ENCODE measurements around the gene WTIP. TPM values are rescaled to one million over a fixed set of nuclear protein-coding genes. Genes with fewer than 3 reads are reported as not detected.
A peak's percentile ranks its signal among the peaks of the same experiment; 100 is the strongest.
"Not testable (repeated sequence)": the region's sequence is repeated elsewhere in the genome, so short reads cannot be mapped to it uniquely, and the experiment has no call there.

The WTIP gene
- total RNA-seq, 5 donors from 2014 or later (not counting 1 experiment from before 2014, with no cell fraction given): 0.21 to 1.2 (median 0.50) TPM

GRCh38 chr19:34464785-34465184 lies 16.8 kb upstream of the WTIP start:
- ATAC-seq (replicated peaks in 1 of 4); H3K4me3 Mint-ChIP-seq; H3K4me1 ChIP-seq (ENCODE audit: control insufficient read depth in 1 of 2, extremely low read depth in 1 of 2, insufficient read depth in 2 of 2, low read length in 2 of 2); DNase-seq; H3K9me3 ChIP-seq; H3K27me3 Mint-ChIP-seq; H3K27ac Mint-ChIP-seq; H3K27me3 ChIP-seq (replicated peaks in 1 of 2; ENCODE audit: control insufficient read depth in 2 of 2, extremely low read depth in 1 of 2, insufficient read depth in 2 of 2, low read length in 1 of 2); CTCF ChIA-PET; POLR2A ChIA-PET; H3K4me3 ChIP-seq (ENCODE audit: control insufficient read depth in 1 of 2, extremely low read depth in 1 of 2, low read length in 1 of 2); H3K9me3 Mint-ChIP-seq; H3K27ac ChIP-seq (ENCODE audit: low read length): not testable (repeated sequence)
- peaks cover 2 to 12% (median 2%) of the 10 kb centered on the region in 3 donors for H3K4me1 Mint-ChIP-seq
- peaks cover 66% of the 10 kb centered on the region for H3K36me3 Mint-ChIP-seq
- 92% methylated on average over 2 of the region's 4 CpGs for WGBS (ENCODE audit: insufficient coverage)
- peaks cover 7 to 93% of the 10 kb centered on the region in 2 donors for H3K36me3 ChIP-seq (ENCODE audit: control insufficient read depth in 2 of 2, extremely low read depth in 1 of 2, insufficient read depth in 1 of 2, low read length in 1 of 2)

GRCh38 chr19:34468409-34468808 lies 13.1 kb upstream of the WTIP start:
- ChIA-PET POLR2A (no interaction called here), CTCF (no interaction called here)
- no peak overlapping the region for H3K27ac Mint-ChIP-seq
- 67% methylated on average over 1 of the region's 1 CpG for WGBS (ENCODE audit: insufficient coverage)
- H3K4me3 ChIP-seq (ENCODE audit: control insufficient read depth in 1 of 2, extremely low read depth in 1 of 2, low read length in 1 of 2): no peak overlapping the region
- DNase-seq (no peak), ATAC-seq (replicated peaks in 1 of 4) (no peak)
- peaks cover 53% of the 10 kb centered on the region for H3K36me3 Mint-ChIP-seq
- no peak overlapping the region for H3K27ac ChIP-seq (ENCODE audit: low read length)
- no peak overlapping the region for H3K4me3 Mint-ChIP-seq
- peaks cover 3 to 89% of the 10 kb centered on the region in 2 donors for H3K36me3 ChIP-seq (ENCODE audit: control insufficient read depth in 2 of 2, extremely low read depth in 1 of 2, insufficient read depth in 1 of 2, low read length in 1 of 2)
- H3K9me3 Mint-ChIP-seq: no peaks in the 10 kb centered on the region
- no peaks in the 10 kb centered on the region for H3K9me3 ChIP-seq
- H3K4me1 Mint-ChIP-seq: peaks cover 0 to 5% (median 0%) of the 10 kb centered on the region in 3 donors
- no peaks in the 10 kb centered on the region for H3K4me1 ChIP-seq (ENCODE audit: control insufficient read depth in 1 of 2, extremely low read depth in 1 of 2, insufficient read depth in 2 of 2, low read length in 2 of 2)
- no peaks in the 10 kb centered on the region for H3K27me3 ChIP-seq (replicated peaks in 1 of 2; ENCODE audit: control insufficient read depth in 2 of 2, extremely low read depth in 1 of 2, insufficient read depth in 2 of 2, low read length in 1 of 2)
- no peaks in the 10 kb centered on the region for H3K27me3 Mint-ChIP-seq

- H3K27ac Mint-ChIP-seq; H3K4me1 ChIP-seq (ENCODE audit: control insufficient read depth in 1 of 2, extremely low read depth in 1 of 2, insufficient read depth in 2 of 2, low read length in 2 of 2); DNase-seq; H3K4me3 Mint-ChIP-seq; H3K4me1 Mint-ChIP-seq; H3K27ac ChIP-seq (ENCODE audit: low read length); H3K4me3 ChIP-seq (ENCODE audit: control insufficient read depth in 1 of 2, extremely low read depth in 1 of 2, low read length in 1 of 2); H3K27me3 Mint-ChIP-seq; ATAC-seq (replicated peaks in 1 of 4); CTCF ChIA-PET; H3K9me3 Mint-ChIP-seq; H3K27me3 ChIP-seq (replicated peaks in 1 of 2; ENCODE audit: control insufficient read depth in 2 of 2, extremely low read depth in 1 of 2, insufficient read depth in 2 of 2, low read length in 1 of 2); H3K9me3 ChIP-seq: not testable (repeated sequence)
- POLR2A ChIA-PET: interaction anchor here in 1 of 2 donors (0.6 kb wide), 1 partner anchor 212 kb away, joined by 11 read pairs; no protein-coding TSS in a partner anchor
- peaks cover 3 to 84% of the 10 kb centered on the region in 2 donors for H3K36me3 ChIP-seq (ENCODE audit: control insufficient read depth in 2 of 2, extremely low read depth in 1 of 2, insufficient read depth in 1 of 2, low read length in 1 of 2)
- WGBS (ENCODE audit: insufficient coverage): no CpG with 5 or more reads among the region's 5 CpGs
- peaks cover 51% of the 10 kb centered on the region for H3K36me3 Mint-ChIP-seq
These were observed 12.5 kb upstream of the WTIP start for GRCh38 chr19:34469026-34469425.

GRCh38 chr19:34471906-34472700 lies 9.5 kb upstream of the WTIP start:
- Mint-ChIP-seq H3K27me3 (peaks cover 0 to 2% of the 10 kb centered on the region in 2 donors), H3K36me3 (peaks cover 38% of the 10 kb centered on the region), H3K4me3 (no peak overlapping the region), H3K9me3 (no peaks in the 10 kb centered on the region), H3K27ac (peak overlapping the region in 1 of 2 donors; percentile 12), H3K4me1 (peaks cover 5 to 6% (median 5%) of the 10 kb centered on the region in 3 donors)
- no peaks in the 10 kb centered on the region for H3K4me1 ChIP-seq (ENCODE audit: control insufficient read depth in 1 of 2, extremely low read depth in 1 of 2, insufficient read depth in 2 of 2, low read length in 2 of 2)
- no peaks in the 10 kb centered on the region for H3K27me3 ChIP-seq (replicated peaks in 1 of 2; ENCODE audit: control insufficient read depth in 2 of 2, extremely low read depth in 1 of 2, insufficient read depth in 2 of 2, low read length in 1 of 2)
- H3K9me3 ChIP-seq: no peaks in the 10 kb centered on the region
- CTCF ChIA-PET: no interaction called here
- WGBS (ENCODE audit: insufficient coverage): 97% methylated on average over 6 of the region's 8 CpGs
- no peak overlapping the region for H3K4me3 ChIP-seq (ENCODE audit: control insufficient read depth in 1 of 2, extremely low read depth in 1 of 2, low read length in 1 of 2)
- peaks cover 0 to 54% of the 10 kb centered on the region in 2 donors for H3K36me3 ChIP-seq (ENCODE audit: control insufficient read depth in 2 of 2, extremely low read depth in 1 of 2, insufficient read depth in 1 of 2, low read length in 1 of 2)
- H3K27ac ChIP-seq (ENCODE audit: low read length): no peak overlapping the region
- no peak for ATAC-seq (replicated peaks in 1 of 4)
- POLR2A ChIA-PET: interaction anchor here in 1 of 2 donors (0.6 kb wide), 1 partner anchor 51 kb away, joined by 3 read pairs; no protein-coding TSS in a partner anchor
- no peak for DNase-seq

GRCh38 chr19:34474233-34474989 lies 7.1 kb upstream of the WTIP start:
- POLR2A ChIA-PET: no interaction called here
- ATAC-seq (replicated peaks in 1 of 4) (no peak), DNase-seq (no peak)
- H3K4me3 Mint-ChIP-seq: no peak overlapping the region
- CTCF ChIA-PET: no interaction called here
- no peak overlapping the region for H3K27ac ChIP-seq (ENCODE audit: low read length)
- H3K9me3 ChIP-seq: no peaks in the 10 kb centered on the region
- WGBS (ENCODE audit: insufficient coverage): 40% methylated on average over 1 of the region's 4 CpGs
- H3K4me3 ChIP-seq (ENCODE audit: control insufficient read depth in 1 of 2, extremely low read depth in 1 of 2, low read length in 1 of 2): no peak overlapping the region
- H3K27me3 Mint-ChIP-seq: peaks cover 6 to 10% of the 10 kb centered on the region in 2 donors
- H3K36me3 Mint-ChIP-seq: peaks cover 25% of the 10 kb centered on the region
- H3K4me1 ChIP-seq (ENCODE audit: control insufficient read depth in 1 of 2, extremely low read depth in 1 of 2, insufficient read depth in 2 of 2, low read length in 2 of 2): no peaks in the 10 kb centered on the region
- H3K4me1 Mint-ChIP-seq: peaks cover 5 to 6% (median 5%) of the 10 kb centered on the region in 3 donors
- H3K27ac Mint-ChIP-seq: no peak overlapping the region
- H3K36me3 ChIP-seq (ENCODE audit: control insufficient read depth in 2 of 2, extremely low read depth in 1 of 2, insufficient read depth in 1 of 2, low read length in 1 of 2): peaks cover 0 to 34% of the 10 kb centered on the region in 2 donors
- peaks cover 5 to 6% of the 10 kb centered on the region in 2 experiments for H3K27me3 ChIP-seq (replicated peaks in 1 of 2; ENCODE audit: control insufficient read depth in 2 of 2, extremely low read depth in 1 of 2, insufficient read depth in 2 of 2, low read length in 1 of 2)
- H3K9me3 Mint-ChIP-seq: no peaks in the 10 kb centered on the region

- H3K27me3 Mint-ChIP-seq: peaks cover 6 to 16% of the 10 kb centered on the region in 2 donors
- H3K27ac Mint-ChIP-seq: no peak overlapping the region
- Histone ChIP-seq H3K9me3 (no peaks in the 10 kb centered on the region), H3K4me1 (ENCODE audit: control insufficient read depth in 1 of 2, extremely low read depth in 1 of 2, insufficient read depth in 2 of 2, low read length in 2 of 2) (no peaks in the 10 kb centered on the region), H3K36me3 (ENCODE audit: control insufficient read depth in 2 of 2, extremely low read depth in 1 of 2, insufficient read depth in 1 of 2, low read length in 1 of 2) (peaks cover 0 to 28% of the 10 kb centered on the region in 2 donors), H3K27ac (ENCODE audit: low read length) (no peak overlapping the region), H3K4me3 (ENCODE audit: control insufficient read depth in 1 of 2, extremely low read depth in 1 of 2, low read length in 1 of 2) (no peak overlapping the region), H3K27me3 (replicated peaks in 1 of 2; ENCODE audit: control insufficient read depth in 2 of 2, extremely low read depth in 1 of 2, insufficient read depth in 2 of 2, low read length in 1 of 2) (peaks cover 8 to 11% of the 10 kb centered on the region in 2 experiments)
- ChIA-PET CTCF (no interaction called here), POLR2A (no interaction called here)
- WGBS (ENCODE audit: insufficient coverage): 22% methylated on average over 4 of the region's 9 CpGs
- H3K36me3 Mint-ChIP-seq: peaks cover 23% of the 10 kb centered on the region
- no peak for DNase-seq
- ATAC-seq (replicated peaks in 1 of 4): peak in 2 of 4 experiments; percentile 17 to 36
- H3K4me3 Mint-ChIP-seq: no peak overlapping the region
- peaks cover 5 to 6% (median 5%) of the 10 kb centered on the region in 3 donors for H3K4me1 Mint-ChIP-seq
- H3K9me3 Mint-ChIP-seq: no peaks in the 10 kb centered on the region
These were observed 6.3 kb upstream of the WTIP start for GRCh38 chr19:34475026-34475974.

Measured in T-cell (primary cell).